DND-41 (cell line): ENCODE results near the gene EDC4.

Source experiments
- EZH2 ChIP-seq: IDR thresholded peaks from 3 replicates; pipeline ENCODE4 v1.6.1; 2012; ENCODE audit warnings: borderline replicate concordance, low read depth, mild to moderate bottlenecking, moderate library complexity, low read length, inconsistent platforms; ENCODE audit not compliant: severe bottlenecking
- TF ChIP-seq, protein P1 (sequence below): IDR thresholded peaks from 2 replicates; pipeline ENCODE4 v1.5.1; 2012; ENCODE audit warnings: borderline replicate concordance, low read length, moderate library complexity, mild to moderate bottlenecking; ENCODE audit not compliant: poor library complexity, severe bottlenecking; ENCODE audit errors: extremely low read depth

DNA sequence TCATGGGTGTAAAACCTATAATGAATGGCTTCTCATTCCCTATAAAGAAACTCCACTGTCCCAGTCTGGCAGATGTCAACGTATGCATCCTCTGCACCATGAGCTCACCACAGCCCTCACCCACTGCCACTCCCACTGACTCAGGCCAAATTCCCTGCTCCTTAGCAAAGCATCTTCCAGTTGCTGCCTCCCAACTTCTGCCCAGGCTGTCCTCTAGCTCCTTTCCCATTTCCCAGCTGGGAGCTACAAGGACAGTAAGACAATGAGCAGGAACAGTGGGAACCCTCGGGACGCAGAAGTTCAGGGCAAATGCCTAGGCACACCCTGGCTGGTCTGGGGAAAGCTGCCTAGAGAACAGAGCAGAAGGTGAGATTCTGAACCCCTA lies 39.8 kb upstream of the EDC4 start:
- TF ChIP-seq, protein P1, sequence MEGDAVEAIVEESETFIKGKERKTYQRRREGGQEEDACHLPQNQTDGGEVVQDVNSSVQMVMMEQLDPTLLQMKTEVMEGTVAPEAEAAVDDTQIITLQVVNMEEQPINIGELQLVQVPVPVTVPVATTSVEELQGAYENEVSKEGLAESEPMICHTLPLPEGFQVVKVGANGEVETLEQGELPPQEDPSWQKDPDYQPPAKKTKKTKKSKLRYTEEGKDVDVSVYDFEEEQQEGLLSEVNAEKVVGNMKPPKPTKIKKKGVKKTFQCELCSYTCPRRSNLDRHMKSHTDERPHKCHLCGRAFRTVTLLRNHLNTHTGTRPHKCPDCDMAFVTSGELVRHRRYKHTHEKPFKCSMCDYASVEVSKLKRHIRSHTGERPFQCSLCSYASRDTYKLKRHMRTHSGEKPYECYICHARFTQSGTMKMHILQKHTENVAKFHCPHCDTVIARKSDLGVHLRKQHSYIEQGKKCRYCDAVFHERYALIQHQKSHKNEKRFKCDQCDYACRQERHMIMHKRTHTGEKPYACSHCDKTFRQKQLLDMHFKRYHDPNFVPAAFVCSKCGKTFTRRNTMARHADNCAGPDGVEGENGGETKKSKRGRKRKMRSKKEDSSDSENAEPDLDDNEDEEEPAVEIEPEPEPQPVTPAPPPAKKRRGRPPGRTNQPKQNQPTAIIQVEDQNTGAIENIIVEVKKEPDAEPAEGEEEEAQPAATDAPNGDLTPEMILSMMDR: no peak
- TF ChIP-seq EZH2: no peak
